NCI-H510A treated with DMSO at 0.1 percent for 48 hours (cell line): ENCODE measurements around the gene MCCC2.
"Not testable (repeated sequence)": the region's sequence is repeated elsewhere in the genome, so short reads cannot be mapped to it uniquely, and the experiment has no call there.

Experiments used
- DNase-seq: peaks from one replicate; lab custom pipeline; 2025; lab: John Stamatoyannopoulos, UW

The MCCC2 gene

GRCh38 chr5:71600783-71601182, 13.6 kb downstream of the MCCC2 start:
- no peak for DNase-seq

GRCh38 chr5:71601222-71602026, 14.3 kb downstream of the MCCC2 start:
- no peak for DNase-seq

GRCh38 chr5:71609916-71610315, 22.8 kb downstream of the MCCC2 start:
- not testable (repeated sequence) for DNase-seq

- DNase-seq, result no peak
These were observed 28.7 kb downstream of the MCCC2 start for GRCh38 chr5:71615809-71616208.

- no peak for DNase-seq
These were observed 33.5 kb downstream of the MCCC2 start for GRCh38 chr5:71620630-71621029.

- no peak for DNase-seq
These were observed 34.1 kb downstream of the MCCC2 start for GRCh38 chr5:71621268-71621667.

GRCh38 chr5:71621741-71622140, 34.6 kb downstream of the MCCC2 start:
- no peak for DNase-seq

- no peak for DNase-seq
These were observed 36.2 kb downstream of the MCCC2 start for GRCh38 chr5:71623221-71623794.

GRCh38 chr5:71629950-71630349, 42.8 kb downstream of the MCCC2 start:
- DNase-seq, result no peak

GRCh38 chr5:71631070-71631469, 43.9 kb downstream of the MCCC2 start:
- DNase-seq, result no peak

GRCh38 chr5:71632168-71632567, 45.0 kb downstream of the MCCC2 start:
- no peak for DNase-seq

GRCh38 chr5:71633255-71634155, 46.4 kb downstream of the MCCC2 start:
- DNase-seq, result no peak

GRCh38 chr5:71637133-71637532, 50.0 kb downstream of the MCCC2 start:
- DNase-seq, result no peak

GRCh38 chr5:71640408-71640807, 53.3 kb downstream of the MCCC2 start:
- DNase-seq, result no peak

GRCh38 chr5:71645030-71645429, 57.9 kb downstream of the MCCC2 start:
- no peak for DNase-seq

- not testable (repeated sequence) for DNase-seq
These were observed 63.8 kb downstream of the MCCC2 start for GRCh38 chr5:71650940-71651339.

- no peak for DNase-seq
These were observed 64.4 kb downstream of the MCCC2 start for GRCh38 chr5:71651579-71651978.

- no peak for DNase-seq
These were observed 65.2 kb downstream of the MCCC2 start for GRCh38 chr5:71652349-71652748.

- DNase-seq, result no peak
These were observed 65.8 kb downstream of the MCCC2 start for GRCh38 chr5:71652803-71653543.

GRCh38 chr5:71658916-71659662, 71.9 kb downstream of the MCCC2 start:
- no peak for DNase-seq

GRCh38 chr5:71662381-71662780, 75.2 kb downstream of the MCCC2 start:
- no peak for DNase-seq
